GM12878 (cell line): ENCODE results near the gene HTRA3. TPM values are rescaled to one million over a fixed set of nuclear protein-coding genes. Genes with fewer than 3 reads are reported as not detected.

Experiments
- ATAC-seq: fragments of 200-7000 bp; cut with Tn5 transposase; 3 replicates; pipeline ENCODE4 v1.9.1; 2020; ENCODE audit warnings: mild to moderate bottlenecking, moderate library complexity
- BruUV-seq: library from RNA; stranded (reverse); fragments of 400-500 nt; replicated peaks from 2 replicates; lab custom pipeline; 2021; lab: Mats Ljungman, UMichigan
- CTCF ChIA-PET: fragments of 300-600 bp; sonication (Branson Sonifier 250); formaldehyde crosslinking; extraction: SDS; loops from one replicate; lab custom pipeline; 2021; ENCODE audit warnings: inconsistent platforms; lab: Yijun Ruan, JAX
- POLR2A ChIA-PET: fragments of 350-600 bp; formaldehyde crosslinking; extraction: SDS; loops from one replicate; lab custom pipeline; 2021; ENCODE audit warnings: inconsistent platforms; lab: Charles Lee
- RAD21 ChIA-PET: fragments of 300-600 bp; sonication (Branson Sonifier 250); formaldehyde crosslinking; loops from one replicate; lab custom pipeline; 2023; ENCODE audit warnings: antibody characterized with exemption; ENCODE audit not compliant: unreplicated experiment; lab: Charles Lee
- SMC1A ChIA-PET: fragments of 300-600 bp; sonication (Branson Sonifier 250); formaldehyde crosslinking; loops from one replicate; lab custom pipeline; 2023; ENCODE audit not compliant: unreplicated experiment, uncharacterized antibody; lab: Charles Lee
- DNase-seq: peaks from one replicate; pipeline ENCODE4 v3.0.0-alpha.2; 2011; ENCODE audit warnings: low read depth, low spot score
- FAIRE-seq: peaks from 3 replicates; lab custom pipeline; 2011; peaks lifted over from hg19 to GRCh38; lab: Jason Lieb, UNC
- H2AFZ ChIP-seq: 2 replicates; pipeline ENCODE4 v1.6.0; 2011; ENCODE audit warnings: low read depth, low read length, control low read depth; ENCODE audit not compliant: control insufficient read depth
- H3K27ac ChIP-seq: 2 replicates; pipeline ENCODE4 v1.5.1; 2011; ENCODE audit warnings: control low read depth; ENCODE audit not compliant: control insufficient read depth, insufficient read depth
- H3K27me3 ChIP-seq, 2 experiments: replicated peaks in 1 of 2; 2 replicates each; pipeline versions ENCODE4 v1.6.0 to v1.6.1; 2011; ENCODE audit warnings: low read length in 1 of 2; ENCODE audit not compliant: control insufficient read depth in 2 of 2, insufficient read depth in 2 of 2
- H3K36me3 ChIP-seq, 2 experiments: 2 replicates each; pipeline ENCODE4 v1.5.1; 2011; ENCODE audit warnings: low read length in 1 of 2; ENCODE audit not compliant: control insufficient read depth in 2 of 2, insufficient read depth in 2 of 2
- H3K4me1 ChIP-seq: 2 replicates; pipeline ENCODE4 v1.6.1; 2011; ENCODE audit warnings: mild to moderate bottlenecking, low read length, moderate library complexity, mixed read lengths; ENCODE audit not compliant: control insufficient read depth, insufficient read depth
- H3K4me2 ChIP-seq: 2 replicates; pipeline ENCODE4 v1.6.0; 2011; ENCODE audit warnings: control low read depth; ENCODE audit not compliant: control insufficient read depth, insufficient read depth
- H3K4me3 ChIP-seq: fragments of 200-600 bp; sonication (generic); 2 replicates; pipeline ENCODE4 v1.5.1; 2016
- H3K79me2 ChIP-seq: 2 replicates; pipeline ENCODE4 v1.6.0; 2011; ENCODE audit warnings: low read length; ENCODE audit not compliant: control insufficient read depth, insufficient read depth
- H3K9ac ChIP-seq: 2 replicates; pipeline ENCODE4 v1.8.0; 2011; ENCODE audit warnings: low read length, control low read depth, mixed read lengths; ENCODE audit not compliant: control insufficient read depth, insufficient read depth
- H3K9me3 ChIP-seq: replicated peaks from 3 replicates; pipeline ENCODE4 v1.5.1; 2011; ENCODE audit warnings: mild to moderate bottlenecking, low read length; ENCODE audit not compliant: control insufficient read depth, insufficient read depth
- H4K20me1 ChIP-seq: 2 replicates; pipeline ENCODE4 v1.6.0; 2011; ENCODE audit not compliant: control insufficient read depth, insufficient read depth
- ATF7 ChIP-seq: fragments of 450-650 bp; IDR thresholded peaks from 2 replicates; pipeline ENCODE4 v1.6.1; 2016; ENCODE audit warnings: low read depth, mild to moderate bottlenecking
- CEBPB ChIP-seq, 2 experiments: fragments of 150-350 bp in 1 of 2; IDR thresholded peaks; 2 replicates each; pipeline ENCODE4 v1.6.1; 2012 to 2014; ENCODE audit warnings: low read depth in 2 of 2, low read length in 2 of 2, borderline replicate concordance in 1 of 2, inconsistent platforms in 1 of 2
- E4F1 ChIP-seq: fragments of 450-650 bp; IDR thresholded peaks from 2 replicates; pipeline ENCODE4 v1.6.1; 2018; ENCODE audit warnings: borderline replicate concordance, mild to moderate bottlenecking; ENCODE audit not compliant: partially characterized antibody
- ETV6 ChIP-seq, 2 experiments: fragments of 450-650 bp in 1 of 2; IDR thresholded peaks in 1 of 2; conservative IDR thresholded peaks in 1 of 2; 2 replicates each; pipeline ENCODE4 v1.6.1; 2014; ENCODE audit warnings: antibody characterized with exemption in 1 of 2, borderline replicate concordance in 1 of 2, low read depth in 1 of 2, mild to moderate bottlenecking in 1 of 2, moderate library complexity in 1 of 2
- MTA3 ChIP-seq: IDR thresholded peaks from 2 replicates; pipeline ENCODE4 v1.6.1; 2012; ENCODE audit warnings: low read length, inconsistent platforms, borderline replicate concordance
- PRDM15 ChIP-seq: fragments of 450-650 bp; formaldehyde crosslinking; IDR thresholded peaks from 2 replicates; pipeline ENCODE4 v1.4.0; 2020; ENCODE audit warnings: mild to moderate bottlenecking, moderate library complexity
- WGBS: methylation state at CpG from one replicate; pipeline ENCODE4 v1.1.6; 2016; ENCODE audit warnings: low lambda C conversion rate; ENCODE audit not compliant: insufficient replicate concordance, insufficient coverage; ENCODE audit errors: missing lambda C conversion rate; 5-methylcytosine and 5-hydroxymethylcytosine counted together
- in situ Hi-C: fragments of 300-500 bp; cut with MboI; formaldehyde crosslinking; loops from 9 replicates; pipeline ENCODE4 v1.14.3; 2018; ENCODE audit warnings: mixed read lengths
- intact Hi-C: fragments of 100-400 bp; cut with micrococcal nuclease; formaldehyde crosslinking; loops from one replicate; pipeline ENCODE4 v1.14.2; 2022; ENCODE audit not compliant: unreplicated experiment
- polyA plus RNA-seq, 11 experiments: library from polyadenylated mRNA; depleted of rRNA in 4 of 11; unstranded in 6 of 11; stranded (reverse) in 5 of 11; fragments of >200 nt; fragmentation: Nextera tagmentation in 4 of 11; fragmentation: Illumina TruSeq in 1 of 11; extraction: Ambion mirVana in 4 of 11; extraction: Trizol in 1 of 11; gene quantifications; 1 replicate in 1 of 11; 2 replicates in 10 of 11; pipeline versions ENCODE4 v1.2.1 to v1.2.3, GENCODE V29; 2011 to 2016; ENCODE audit warnings: inconsistent platforms in 2 of 11, missing spikeins in 2 of 11, low read depth in 1 of 11
- total RNA-seq, 4 experiments: library from RNA; depleted of rRNA in 3 of 4; stranded (reverse); fragments of >200 nt in 3 of 4; fragmentation: Illumina TruSeq in 1 of 4; extraction: Trizol in 1 of 4; gene quantifications; 2 replicates each; pipeline versions ENCODE4 v1.2.1 to v1.2.3, GENCODE V29; 2013 to 2021

Gene HTRA3
- total and polyA plus RNA-seq, 10 of the 15 experiments (the other 5 are each of a cell fraction or from before 2014, with no cell fraction given): 0.04 to 1.2 (median 0.08) TPM; not detected in 7

- TF ChIP-seq PRDM15 (CRISPR knock-in tag) (no peak), MTA3 (no peak)
These were observed 6.0 kb downstream of the HTRA3 start (continued) for GRCh38 chr4:8275548-8275910.

- CTCF ChIA-PET: no interaction called here
These were observed 7.0 kb downstream of the HTRA3 start for GRCh38 chr4:8276358-8277240.

More at GRCh38 chr4:8276358-8277240, 7.0 kb downstream of the HTRA3 start:
- WGBS: 23% methylated on average over 23 of the region's 24 CpGs
- Histone ChIP-seq H3K27me3 (peaks cover 0 to 4% of the 10 kb centered on the region in 2 experiments; a peak in 1 of 4 replicates), H3K4me2 (no peak overlapping the region), H3K4me1 (no peaks in the 10 kb centered on the region), H3K36me3 (no peaks in the 10 kb centered on the region)
- ChIA-PET SMC1A (no interaction called here), POLR2A (interaction anchor here (0.5 kb wide), 1 partner anchor 12 kb away, joined by 3 read pairs; no protein-coding TSS in a partner anchor), RAD21 (no interaction called here)
- FAIRE-seq: no peak
- in situ Hi-C loops (no loop called here), intact Hi-C loops (no loop called here)
- BruUV-seq: no TSS peak
- no peak for TF ChIP-seq ETV6 (conservative IDR thresholded peaks at IDR 0.05 in 1 of 2, IDR thresholded peaks at IDR 0.05 in 1 of 2; ENCODE audit: borderline replicate concordance in 1 of 2, low read depth in 1 of 2)
- no peak for TF ChIP-seq E4F1
- no peak for TF ChIP-seq ATF7
- no peak for TF ChIP-seq CEBPB (IDR thresholded peaks at IDR 0.05; ENCODE audit: borderline replicate concordance in 1 of 2, low read depth in 2 of 2, low read length in 2 of 2)
- TF ChIP-seq, all 136 proteins: peak for 0
- no peak for ATAC-seq
- Histone ChIP-seq H3K79me2 (no peaks in the 10 kb centered on the region), H3K27ac (no peak overlapping the region), H3K9ac (no peak overlapping the region), H4K20me1 (no peaks in the 10 kb centered on the region), H2AFZ (no peak overlapping the region), H3K4me3 (no peak overlapping the region), H3K9me3 (no peaks in the 10 kb centered on the region)
- no peak for DNase-seq
